ENCODE measurements around the gene NCCRP1.
A peak's percentile ranks its signal among the peaks of the same experiment; 100 is the strongest.
"Not testable (repeated sequence)": the region's sequence is repeated elsewhere in the genome, so short reads cannot be mapped to it uniquely, and the experiment has no call there.

NCCRP1 gene

GRCh38 chr19:39208175-39208795, 11.5 kb downstream of the NCCRP1 start:
- DNase-seq (ENCODE audit: low read depth, low spot score), result no peak

GRCh38 chr19:39209196-39209595, 12.4 kb downstream of the NCCRP1 start:
- no peak for DNase-seq (ENCODE audit: low read depth, low spot score)

- no peak for DNase-seq (ENCODE audit: low read depth, low spot score)
These were observed 15.1 kb downstream of the NCCRP1 start for GRCh38 chr19:39211731-39212374.

GRCh38 chr19:39212375-39212742, 15.6 kb downstream of the NCCRP1 start:
- DNase-seq (ENCODE audit: low read depth, low spot score), result no peak

GRCh38 chr19:39215323-39215722, 18.6 kb downstream of the NCCRP1 start:
- DNase-seq (ENCODE audit: low read depth, low spot score), result not testable (repeated sequence)

GRCh38 chr19:39217094-39217493, 20.3 kb downstream of the NCCRP1 start:
- no peak for DNase-seq (ENCODE audit: low read depth, low spot score)

GRCh38 chr19:39218230-39219007, 21.7 kb downstream of the NCCRP1 start:
- no peak for DNase-seq (ENCODE audit: low read depth, low spot score)

- not testable (repeated sequence) for DNase-seq (ENCODE audit: low read depth, low spot score)
These were observed 22.3 kb downstream of the NCCRP1 start for GRCh38 chr19:39219108-39219507.

GRCh38 chr19:39223703-39224279, 27.0 kb downstream of the NCCRP1 start:
- peak; percentile 65 for DNase-seq (ENCODE audit: low read depth, low spot score)

- DNase-seq (ENCODE audit: low read depth, low spot score), result no peak
These were observed 28.1 kb downstream of the NCCRP1 start for GRCh38 chr19:39224910-39225309.

- DNase-seq (ENCODE audit: low read depth, low spot score), result no peak
These were observed 33.5 kb downstream of the NCCRP1 start for GRCh38 chr19:39230096-39230764.

- DNase-seq (ENCODE audit: low read depth, low spot score), result no peak
These were observed 35.9 kb downstream of the NCCRP1 start for GRCh38 chr19:39232708-39233107.

GRCh38 chr19:39236527-39236926, 39.8 kb downstream of the NCCRP1 start:
- DNase-seq (ENCODE audit: low read depth, low spot score), result no peak

- DNase-seq (ENCODE audit: low read depth, low spot score), result peak; percentile 8
These were observed 40.7 kb downstream of the NCCRP1 start for GRCh38 chr19:39237200-39238184.

- DNase-seq (ENCODE audit: low read depth, low spot score), result no peak
These were observed 41.4 kb downstream of the NCCRP1 start for GRCh38 chr19:39238209-39238608.

GRCh38 chr19:39238944-39239343, 42.2 kb downstream of the NCCRP1 start:
- no peak for DNase-seq (ENCODE audit: low read depth, low spot score)

GRCh38 chr19:39240421-39240820, 43.7 kb downstream of the NCCRP1 start:
- DNase-seq (ENCODE audit: low read depth, low spot score), result no peak

- not testable (repeated sequence) for DNase-seq (ENCODE audit: low read depth, low spot score)
These were observed 47.0 kb downstream of the NCCRP1 start for GRCh38 chr19:39243741-39244140.

- not testable (repeated sequence) for DNase-seq (ENCODE audit: low read depth, low spot score)
These were observed 47.8 kb downstream of the NCCRP1 start, which contains the start of gene IFNL3 for GRCh38 chr19:39244410-39245100. Gene IFNL3, minus strand, starts transcription at chr19:39245006. Its CDS starts 39 bp downstream, at chr19:39244967.

GRCh38 chr19:39245166-39245565, 48.4 kb downstream of the NCCRP1 start:
- DNase-seq (ENCODE audit: low read depth, low spot score), result not testable (repeated sequence)

Measured in astrocyte of the hippocampus (primary cell).